ENCODE results near the gene NR5A1.

Gene NR5A1

GRCh38 chr9:124480621-124480981, 26.6 kb downstream of the NR5A1 start:
- DNase-seq (ENCODE audit: low read depth in 2 of 2) = no peak

- no peak for DNase-seq (ENCODE audit: low read depth in 2 of 2)
Measured at GRCh38 chr9:124479947-124480620, 27.1 kb downstream of the NR5A1 start.

DNA sequence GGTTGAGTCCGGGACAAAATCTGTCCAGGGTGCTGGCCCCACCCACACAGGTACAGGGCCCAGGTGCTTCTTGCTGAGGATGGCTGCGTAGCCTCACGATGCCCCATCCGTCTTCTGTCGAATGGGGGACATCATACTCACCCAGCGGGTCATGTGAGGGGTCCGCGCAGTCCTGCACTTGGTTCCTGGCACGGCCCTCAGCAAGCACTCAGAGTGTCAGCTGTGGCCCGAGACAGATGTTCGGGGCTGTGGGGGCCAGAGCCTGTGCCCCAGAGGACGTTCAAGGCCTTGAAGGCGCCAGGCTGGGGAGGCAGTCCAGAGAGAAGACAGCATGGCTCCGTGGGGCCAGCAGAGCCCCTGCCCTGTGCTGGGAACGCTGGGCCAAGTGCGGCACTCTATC, 27.8 kb downstream of the NR5A1 start:
- no peak for DNase-seq (ENCODE audit: low read depth in 2 of 2)

DNA sequence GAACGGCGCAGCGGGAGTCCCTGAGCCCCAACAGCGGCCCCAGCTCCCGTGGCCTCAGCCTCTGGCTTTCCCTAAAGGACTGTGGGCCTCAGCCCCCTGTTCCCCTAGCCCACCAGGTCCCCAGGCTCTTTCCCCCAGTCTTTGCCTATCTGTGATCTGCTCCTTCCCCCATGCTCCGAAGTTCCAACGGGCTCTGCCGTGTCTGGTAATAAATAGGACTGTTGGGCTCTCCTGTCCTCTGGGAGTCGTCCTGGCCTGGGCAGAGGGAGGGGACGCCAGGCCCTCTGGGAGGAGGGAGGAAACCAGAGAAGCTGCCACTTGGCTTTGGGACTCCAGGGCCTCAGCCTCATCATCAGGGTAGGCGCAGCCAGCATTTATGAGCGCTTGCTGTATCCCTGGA, 28.8 kb downstream of the NR5A1 start:
- DNase-seq (ENCODE audit: low read depth in 2 of 2) = no peak

GRCh38 chr9:124477648-124478285, 29.4 kb downstream of the NR5A1 start:
- DNase-seq (ENCODE audit: low read depth in 2 of 2) = no peak

DNA sequence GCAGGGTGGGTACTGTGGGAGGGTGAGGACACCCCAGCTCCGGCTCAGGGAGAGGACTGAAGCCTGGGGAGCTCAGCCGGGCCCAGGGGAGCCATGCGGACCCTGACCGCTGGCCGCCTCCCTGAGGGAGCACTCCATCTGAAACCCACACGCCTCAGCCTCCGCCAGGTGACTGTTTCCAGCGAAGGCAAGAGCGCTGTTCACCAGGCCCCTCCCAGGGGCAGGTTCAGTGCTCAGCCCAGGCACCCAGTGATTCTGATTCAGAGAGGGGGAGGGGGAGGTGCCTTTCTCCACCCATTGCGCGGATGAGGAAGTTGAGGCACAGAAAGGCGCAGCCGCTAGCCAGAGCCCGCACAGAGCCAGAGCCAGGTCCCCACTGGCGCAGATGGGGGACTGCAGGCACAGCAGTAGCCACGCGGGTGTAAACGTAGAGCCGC, 30.0 kb downstream of the NR5A1 start:
- DNase-seq (ENCODE audit: low read depth in 2 of 2) = no peak

DNA sequence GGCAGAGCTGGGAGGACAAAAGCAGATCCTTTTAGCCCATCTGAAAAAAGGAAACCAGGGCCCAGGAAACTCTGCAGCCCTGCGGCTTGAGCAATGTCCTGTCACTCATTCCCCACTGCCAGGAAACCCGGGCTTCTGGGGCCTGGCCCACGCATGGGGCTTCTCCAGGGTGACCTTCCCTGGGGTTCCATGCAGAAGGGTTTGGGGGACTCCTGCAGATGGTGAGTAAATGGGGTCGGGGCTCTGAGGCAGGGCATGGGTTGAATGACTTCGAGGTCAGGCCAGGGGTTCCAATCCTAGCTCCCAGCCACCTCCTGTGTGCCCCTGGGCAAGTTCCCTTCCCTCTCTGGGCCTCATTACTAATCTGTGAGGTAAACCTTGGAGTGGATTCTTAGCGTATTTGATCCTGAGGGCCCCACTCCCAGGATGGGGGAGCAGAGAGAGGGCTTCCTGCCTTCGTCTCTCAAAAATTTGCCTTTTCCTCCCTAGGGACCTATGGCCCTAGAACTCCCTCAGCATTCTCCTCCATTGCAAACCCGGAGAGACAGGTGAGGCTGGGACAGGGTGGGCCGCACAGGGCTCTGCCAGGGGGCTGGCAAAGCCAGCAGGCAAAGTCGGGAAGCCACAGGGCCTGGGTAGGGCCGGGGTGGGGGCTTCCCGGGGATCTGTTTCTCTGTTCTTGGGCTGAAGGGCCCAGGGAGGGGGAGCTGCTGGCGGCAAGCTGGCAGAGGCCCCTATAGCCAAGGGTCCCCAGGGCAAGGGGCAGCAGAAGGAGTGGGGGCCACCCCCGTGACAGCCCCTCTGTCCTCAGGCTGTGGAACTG, 31.1 kb downstream of the NR5A1 start:
- no peak for DNase-seq (ENCODE audit: low read depth in 2 of 2)

DNA sequence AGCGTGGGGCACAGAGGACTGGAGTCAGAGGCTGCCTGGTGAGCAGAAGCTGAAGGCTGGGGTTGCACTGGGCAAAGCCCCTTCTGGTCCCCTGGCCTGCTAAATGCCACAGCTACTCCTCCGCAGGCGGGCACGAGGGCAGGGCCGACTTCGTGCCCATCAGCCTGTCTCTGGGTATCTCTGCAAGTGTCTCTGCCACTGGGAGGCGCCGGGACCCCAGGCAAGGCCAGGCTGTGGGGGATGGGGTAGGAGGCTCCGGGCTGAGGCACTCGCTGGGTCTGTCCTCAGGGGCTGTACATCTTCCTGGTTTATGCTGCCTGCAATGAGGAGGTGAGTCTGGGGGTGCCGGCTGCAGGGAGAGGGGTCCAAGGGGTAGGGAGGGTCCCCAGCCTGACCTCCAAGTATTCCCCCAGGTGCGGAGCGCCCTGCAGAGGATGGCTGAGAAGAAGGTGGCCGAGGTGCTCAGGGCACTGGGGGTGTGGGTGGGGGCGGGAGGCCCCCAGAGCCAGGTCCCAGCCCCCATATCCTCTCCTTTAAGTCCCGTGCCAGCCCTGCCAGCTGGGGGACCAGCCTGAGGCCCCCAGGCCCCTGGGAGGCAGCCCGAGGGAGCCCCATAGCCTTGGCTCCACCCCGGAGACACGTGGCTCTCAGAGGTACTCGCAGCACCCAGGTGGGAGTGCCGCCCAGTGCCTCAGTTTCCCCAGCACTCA, 31.9 kb downstream of the NR5A1 start:
- no peak for DNase-seq (ENCODE audit: low read depth in 2 of 2)

- no peak for DNase-seq (ENCODE audit: low read depth in 2 of 2)
Measured at GRCh38 chr9:124474151-124474550, 33.0 kb downstream of the NR5A1 start.

GRCh38 chr9:124473310-124473709, 33.9 kb downstream of the NR5A1 start:
- DNase-seq (ENCODE audit: low read depth in 2 of 2) = no peak

- DNase-seq (ENCODE audit: low read depth in 2 of 2) = no peak
Measured at GRCh38 chr9:124472770-124473169, 34.4 kb downstream of the NR5A1 start.

- DNase-seq (ENCODE audit: low read depth in 2 of 2) = no peak
Measured at GRCh38 chr9:124471761-124472160, 35.4 kb downstream of the NR5A1 start.

- no peak for DNase-seq (ENCODE audit: low read depth in 2 of 2)
Measured at GRCh38 chr9:124470726-124471125, 36.5 kb downstream of the NR5A1 start.

DNA sequence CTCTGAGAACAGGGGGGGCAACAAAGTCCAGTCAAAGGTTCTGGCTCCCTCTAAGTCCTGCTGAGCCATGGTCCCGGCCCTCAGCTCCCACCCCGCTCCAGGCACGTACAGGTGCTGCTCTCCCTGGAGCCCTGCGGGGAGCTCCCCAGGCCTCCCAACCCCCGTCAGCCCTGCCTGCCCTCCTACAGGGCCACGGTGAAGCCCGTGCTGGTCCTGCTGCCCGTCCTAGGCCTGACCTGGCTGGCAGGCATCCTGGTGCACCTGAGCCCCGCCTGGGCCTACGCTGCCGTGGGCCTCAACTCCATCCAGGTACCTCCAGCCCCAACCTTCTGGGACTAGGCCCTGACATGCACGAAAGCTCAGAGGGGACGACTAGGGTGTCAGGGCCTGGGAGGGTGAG, 36.9 kb downstream of the NR5A1 start:
- DNase-seq (ENCODE audit: low read depth in 2 of 2) = no peak

DNA sequence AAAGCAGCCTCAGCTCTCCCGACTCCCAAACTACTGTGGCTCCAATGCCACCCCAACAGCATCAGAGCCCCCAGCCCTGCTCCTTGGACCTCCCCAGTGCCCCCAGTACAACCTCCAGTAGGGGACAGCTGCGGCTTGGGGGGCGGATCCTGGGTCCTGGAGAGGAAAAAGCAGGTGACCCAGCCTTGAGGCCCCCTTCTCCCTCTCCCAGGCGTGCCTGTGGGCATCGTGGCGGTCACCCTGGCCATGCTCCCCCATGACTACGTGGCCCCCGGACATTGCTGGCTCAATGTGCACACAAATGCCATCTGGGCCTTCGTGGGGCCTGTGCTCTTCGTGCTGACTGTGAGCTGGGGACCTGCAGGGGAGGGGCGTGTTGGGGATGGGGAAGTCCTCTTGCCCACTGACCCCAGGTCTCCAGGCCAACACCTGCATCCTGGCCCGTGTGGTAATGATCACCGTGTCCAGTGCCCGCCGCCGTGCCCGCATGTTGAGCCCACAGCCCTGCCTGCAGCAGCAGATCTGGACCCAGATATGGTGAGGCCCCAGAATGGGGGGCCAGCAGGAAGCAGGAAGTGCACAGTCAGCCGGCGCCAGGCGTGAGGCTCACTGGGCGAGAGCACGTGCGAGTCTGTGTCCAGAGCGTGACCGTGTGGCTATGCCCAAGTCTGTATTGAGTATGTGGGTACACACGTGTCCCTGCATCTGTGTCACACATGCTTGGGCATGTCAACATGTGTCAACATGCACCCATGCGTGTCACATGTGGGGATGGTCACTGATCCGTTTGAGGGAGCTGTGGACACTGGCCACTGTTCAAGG, 38.0 kb downstream of the NR5A1 start:
- DNase-seq (ENCODE audit: low read depth in 2 of 2) = no peak

- DNase-seq (ENCODE audit: low read depth in 2 of 2) = no peak
Measured at GRCh38 chr9:124468061-124468740, 39.0 kb downstream of the NR5A1 start.

DNA sequence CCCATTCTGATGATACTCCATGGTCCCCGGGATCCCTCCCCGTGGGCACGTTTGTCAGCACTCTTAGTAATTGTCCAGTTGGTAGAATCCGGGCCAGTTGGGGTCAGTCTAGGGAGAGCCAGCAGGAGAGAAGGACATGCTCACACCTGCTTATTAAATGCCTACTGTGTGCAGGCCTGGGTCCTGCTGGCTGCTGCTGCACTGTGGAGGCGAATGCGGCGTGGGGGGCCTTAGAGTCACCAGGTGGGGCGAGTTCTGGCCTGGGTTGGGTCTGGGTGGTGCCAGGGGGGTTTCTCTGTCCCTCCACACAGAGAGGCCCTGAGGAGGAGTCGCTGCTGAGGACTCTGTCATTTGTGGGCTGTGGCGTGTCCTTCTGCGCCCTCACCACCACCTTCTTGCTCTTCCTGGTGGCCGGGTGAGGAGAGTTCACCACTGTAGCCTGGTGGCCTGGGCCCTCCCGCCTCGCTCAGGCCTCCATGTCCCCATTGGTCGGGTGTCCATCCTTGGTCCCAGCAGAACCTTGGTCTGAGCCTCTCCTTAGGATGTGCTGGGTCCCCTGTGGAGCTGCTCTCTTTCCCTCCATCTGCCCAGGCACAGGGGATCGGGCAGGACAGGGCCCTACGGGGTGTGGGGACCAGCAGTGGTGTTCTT, 39.7 kb downstream of the NR5A1 start:
- DNase-seq (ENCODE audit: low read depth in 2 of 2) = no peak

DNA sequence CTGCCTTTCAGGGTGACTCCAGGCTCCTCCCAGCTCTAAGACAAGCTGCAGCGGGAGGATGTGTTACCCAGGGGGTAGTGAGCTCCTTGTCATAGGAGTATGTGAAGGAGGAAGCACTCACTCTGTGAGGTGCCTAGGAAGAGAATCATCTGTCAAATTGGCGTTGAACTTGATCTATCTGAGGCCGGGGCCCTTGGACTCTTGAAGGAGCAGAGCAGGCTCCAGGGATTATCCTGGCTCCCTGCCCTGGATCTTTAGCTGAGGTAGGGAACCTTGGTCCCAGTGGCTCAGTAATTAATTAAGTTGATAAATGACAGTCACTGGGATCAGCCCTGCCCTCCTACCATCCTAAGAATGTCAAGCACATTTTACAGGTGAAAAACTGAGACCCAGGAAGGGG, 41.5 kb downstream of the NR5A1 start:
- DNase-seq (ENCODE audit: low read depth in 2 of 2) = no peak

DNA sequence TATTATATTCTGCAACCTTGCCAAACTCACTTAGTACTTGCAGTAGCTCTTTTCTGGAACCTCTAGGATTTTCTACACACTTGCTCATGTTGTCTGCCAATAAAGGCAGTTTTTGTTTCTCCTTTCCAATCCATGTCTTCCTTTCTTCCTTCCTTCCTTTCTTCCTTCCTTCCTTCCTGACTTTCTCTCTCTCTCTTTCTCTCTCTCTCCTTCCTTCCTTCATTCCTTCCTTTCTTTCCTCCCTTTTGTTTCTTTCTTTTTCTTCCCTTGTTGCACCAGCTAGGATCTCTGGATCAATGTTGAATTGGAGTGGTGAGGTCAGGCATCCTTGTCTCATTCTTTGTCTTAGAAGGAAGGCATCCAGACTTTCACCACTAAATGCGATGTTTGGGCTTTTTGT, 44.5 kb downstream of the NR5A1 start:
- no peak for DNase-seq (ENCODE audit: low read depth in 2 of 2)

GRCh38 chr9:124458441-124458840, 48.8 kb downstream of the NR5A1 start:
- DNase-seq (ENCODE audit: low read depth in 2 of 2) = no peak

Measured in stimulated activated CD8-positive, alpha-beta memory T cell treated with anti-CD3 and anti-CD28 coated beads, Interleukin-15, amount 100 ng/mL, for 4 hours (primary cell).